ENCODE results near the gene UBAP2L.

The UBAP2L gene

DNA sequence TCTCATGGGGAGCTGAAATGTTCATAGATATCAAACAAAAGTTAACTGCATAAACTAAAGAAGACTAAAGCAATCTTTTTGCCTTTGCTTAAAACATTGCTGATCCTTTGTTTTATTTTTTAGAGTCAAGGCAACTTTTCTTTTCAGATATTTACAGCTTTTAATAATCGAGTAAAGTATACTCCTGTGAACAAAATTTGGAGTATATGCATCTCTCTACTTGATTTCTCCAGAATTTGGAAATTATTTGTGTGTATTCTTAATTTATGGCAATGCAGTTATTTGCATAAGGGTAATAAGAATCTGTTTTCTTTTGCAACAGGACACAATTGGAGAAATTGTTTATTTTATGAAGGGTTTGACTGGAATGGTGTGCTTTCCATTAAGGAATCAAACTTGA is 95.9 kb downstream of the UBAP2L start:
- no peak for DNase-seq
- no peaks in the 10 kb centered on the region for H3K4me1 ChIP-seq (ENCODE audit: insufficient read depth, low read length)
- H2AFZ ChIP-seq (ENCODE audit: low read depth, low read length): no peak overlapping the region
- no peak overlapping the region for H3K27ac ChIP-seq (ENCODE audit: low read length)
- no peak overlapping the region for H3K4me2 ChIP-seq (ENCODE audit: insufficient read depth, low read length)
- no peaks in the 10 kb centered on the region for H3K79me2 ChIP-seq (ENCODE audit: insufficient read depth, low read length)
- H3K4me3 ChIP-seq (ENCODE audit: low read depth in 1 of 2, low read length in 2 of 2): no peak overlapping the region
- H3K9ac ChIP-seq (ENCODE audit: low read depth, low read length): no peak overlapping the region
- no peak for ATAC-seq (ENCODE audit: insufficient read depth, low read depth)
- H4K20me1 ChIP-seq (ENCODE audit: insufficient read depth, low read length): no peaks in the 10 kb centered on the region
- H3K27me3 ChIP-seq (ENCODE audit: insufficient read depth, low read length, poor library complexity): no peaks in the 10 kb centered on the region
- H3K9me3 ChIP-seq (ENCODE audit: insufficient read depth, low read length, severe bottlenecking): peaks cover 12% of the 10 kb centered on the region
- no peaks in the 10 kb centered on the region for H3K36me3 ChIP-seq (ENCODE audit: insufficient read depth, low read length)
- TF ChIP-seq EZH2 (IDR thresholded peaks at IDR 0.05; ENCODE audit: borderline replicate concordance, low read depth, low read length, severe bottlenecking): no peak
- TF ChIP-seq CTCF (IDR thresholded peaks at IDR 0.05; ENCODE audit: borderline replicate concordance, extremely low read depth, low read length, poor library complexity, severe bottlenecking): no peak

GRCh38 chr1:154318386-154318785 is 97.6 kb downstream of the UBAP2L start:
- Histone ChIP-seq H3K27me3 (ENCODE audit: insufficient read depth, low read length, poor library complexity) (no peaks in the 10 kb centered on the region), H3K4me3 (ENCODE audit: low read depth in 1 of 2, low read length in 2 of 2) (no peak overlapping the region)

More at GRCh38 chr1:154318386-154318785, 97.6 kb downstream of the UBAP2L start:
- DNase-seq: no peak
- Histone ChIP-seq H3K9me3 (ENCODE audit: insufficient read depth, low read length, severe bottlenecking) (peaks cover 12% of the 10 kb centered on the region), H3K4me1 (ENCODE audit: insufficient read depth, low read length) (no peaks in the 10 kb centered on the region), H3K9ac (ENCODE audit: low read depth, low read length) (no peak overlapping the region), H3K36me3 (ENCODE audit: insufficient read depth, low read length) (no peaks in the 10 kb centered on the region), H4K20me1 (ENCODE audit: insufficient read depth, low read length) (no peaks in the 10 kb centered on the region), H2AFZ (ENCODE audit: low read depth, low read length) (no peak overlapping the region), H3K79me2 (ENCODE audit: insufficient read depth, low read length) (no peaks in the 10 kb centered on the region), H3K27ac (ENCODE audit: low read length) (no peak overlapping the region), H3K4me2 (ENCODE audit: insufficient read depth, low read length) (no peak overlapping the region)
- TF ChIP-seq CTCF (IDR thresholded peaks at IDR 0.05; ENCODE audit: borderline replicate concordance, extremely low read depth, low read length, poor library complexity, severe bottlenecking) (no peak), EZH2 (IDR thresholded peaks at IDR 0.05; ENCODE audit: borderline replicate concordance, low read depth, low read length, severe bottlenecking) (no peak)
- no peak for ATAC-seq (ENCODE audit: insufficient read depth, low read depth)
